K562 (cell line): ENCODE results near the gene GSDME. TPM values are rescaled to one million over a fixed set of nuclear protein-coding genes. Genes with fewer than 3 reads are reported as not detected.

ENCODE experiments used
- ATAC-seq: fragments of 200-7000 bp; cut with Tn5 transposase; 3 replicates; pipeline ENCODE4 v1.9.1; 2020; ENCODE audit warnings: moderate library complexity
- BruUV-seq: library from RNA; stranded (reverse); fragments of 400-500 nt; replicated peaks from 2 replicates; lab custom pipeline; 2021; lab: Mats Ljungman, UMichigan
- CTCF ChIA-PET: fragments of 300-600 bp; formaldehyde crosslinking; extraction: SDS; loops from one replicate; lab custom pipeline; 2021; ENCODE audit warnings: low intra/inter-chr PET ratio; lab: Yijun Ruan, JAX
- POLR2A ChIA-PET: fragments of 300-600, 350-650 bp; sonication (Branson Sonifier 250); formaldehyde crosslinking; extraction: SDS; loops from one replicate; lab custom pipeline; 2021; ENCODE audit warnings: antibody characterized with exemption, inconsistent platforms; lab: Yijun Ruan, JAX
- DNase-seq, 4 experiments: peaks; one replicate each; pipeline versions ENCODE4 v3.0.0 to v3.0.0-alpha.2; 2011 to 2018; ENCODE audit warnings: low spot score in 3 of 4, mixed read lengths in 3 of 4; ENCODE audit errors: extremely low read depth in 1 of 4
- FAIRE-seq: peaks from 2 replicates; lab custom pipeline; 2011; peaks lifted over from hg19 to GRCh38; lab: Jason Lieb, UNC
- H2AFZ ChIP-seq: 2 replicates; pipeline ENCODE4 v1.6.0; 2011; ENCODE audit warnings: low read depth, low read length, control low read depth, inconsistent platforms
- H3K27ac ChIP-seq: fragments of 200-600 bp; 3 replicates; pipeline ENCODE4 v1.8.0; 2011; ENCODE audit warnings: low read depth, mild to moderate bottlenecking, control low read depth, inconsistent platforms, low read length, moderate library complexity, mixed read lengths; ENCODE audit errors: extremely low read depth
- H3K27me3 ChIP-seq, 2 experiments: fragments of 300-600 bp in 1 of 2; 2 replicates in 1 of 2; 3 replicates in 1 of 2; pipeline versions ENCODE4 v1.6.0 to v1.8.0; 2011; ENCODE audit warnings: inconsistent platforms in 2 of 2, low read length in 2 of 2, mild to moderate bottlenecking in 1 of 2, mixed read lengths in 1 of 2, moderate library complexity in 1 of 2; ENCODE audit not compliant: control insufficient read depth in 2 of 2, insufficient read depth in 2 of 2
- H3K36me3 ChIP-seq: fragments of 300-600 bp; 3 replicates; pipeline ENCODE4 v1.8.0; 2011; ENCODE audit warnings: mild to moderate bottlenecking, low read length, inconsistent platforms; ENCODE audit not compliant: control insufficient read depth, insufficient read depth
- H3K4me1 ChIP-seq, 2 experiments: fragments of 200-600 bp in 1 of 2; replicated peaks in 1 of 2; 2 replicates in 1 of 2; 3 replicates in 1 of 2; pipeline versions ENCODE4 v1.5.1 to v1.8.0; 2011; ENCODE audit warnings: inconsistent platforms in 2 of 2, low read length in 2 of 2, mild to moderate bottlenecking in 1 of 2, mixed read lengths in 1 of 2, moderate library complexity in 1 of 2; ENCODE audit not compliant: control insufficient read depth in 2 of 2, insufficient read depth in 2 of 2
- H3K4me2 ChIP-seq: 2 replicates; pipeline ENCODE4 v1.6.1; 2011; ENCODE audit warnings: low read length, control low read depth, inconsistent platforms, mixed read lengths; ENCODE audit not compliant: insufficient read depth
- H3K4me3 ChIP-seq: fragments of 200-600 bp; sonication (generic), shearing (Covaris generic); 2 replicates; pipeline ENCODE4 v1.5.1; 2016; ENCODE audit warnings: control low read depth, inconsistent platforms
- H3K79me2 ChIP-seq: fragments of 200-600 bp; 3 replicates; pipeline ENCODE4 v1.8.0; 2011; ENCODE audit warnings: low read length, inconsistent platforms; ENCODE audit not compliant: control insufficient read depth, insufficient read depth
- H3K9ac ChIP-seq, 2 experiments: 2 replicates each; pipeline versions ENCODE4 v1.6.0 to v1.6.1; 2011; ENCODE audit warnings: low read depth in 2 of 2, low read length in 2 of 2, control low read depth in 1 of 2, inconsistent platforms in 1 of 2, mild to moderate bottlenecking in 1 of 2, mixed read lengths in 1 of 2; ENCODE audit not compliant: insufficient read depth in 1 of 2
- H3K9me1 ChIP-seq: one replicate; pipeline ENCODE4 v1.6.0; 2011; ENCODE audit warnings: inconsistent platforms, mild to moderate bottlenecking, low read length, moderate library complexity; ENCODE audit not compliant: control insufficient read depth, insufficient read depth
- H3K9me3 ChIP-seq: replicated peaks from 2 replicates; pipeline ENCODE4 v1.5.1; 2011; ENCODE audit warnings: low read depth, low read length, inconsistent platforms; ENCODE audit not compliant: control insufficient read depth, insufficient read depth
- H4K20me1 ChIP-seq: replicated peaks from 2 replicates; pipeline ENCODE4 v1.6.1; 2011; ENCODE audit warnings: low read length, inconsistent platforms, mixed read lengths; ENCODE audit not compliant: control insufficient read depth, insufficient read depth
- CBX3 ChIP-seq, 2 experiments: IDR thresholded peaks; 1 replicate in 1 of 2; 2 replicates in 1 of 2; pipeline ENCODE4 v1.6.1; 2012; ENCODE audit warnings: inconsistent platforms in 2 of 2, low read length in 2 of 2, borderline replicate concordance in 1 of 2, control low read depth in 1 of 2
- GABPA ChIP-seq: fragments of 200-800 bp; sonication (Bioruptor generic); conservative IDR thresholded peaks from 2 replicates; pipeline ENCODE4 v1.6.1; 2016; ENCODE audit warnings: low read depth, missing genetic modification characterization, missing compliant biosample characterization
- GTF2A2 ChIP-seq: IDR thresholded peaks from 2 replicates; pipeline ENCODE4 v1.6.1; 2016; ENCODE audit warnings: mild to moderate bottlenecking, missing genetic modification characterization, missing compliant biosample characterization
- HNRNPH1 ChIP-seq: fragments of 200-400 bp; formaldehyde crosslinking; optimal IDR thresholded peaks from 2 replicates; pipeline ENCODE3; 2017; ENCODE audit warnings: low read depth, mild to moderate bottlenecking, low read length, moderate library complexity
- ZNF124 ChIP-seq: sonication (generic); formaldehyde crosslinking; IDR thresholded peaks from 2 replicates; pipeline ENCODE4 v1.8.1; 2022; ENCODE audit warnings: missing genetic modification reagents
- WGBS: fragments of 100-300 bp; shearing (Covaris generic); methylation state at CpG from one replicate; pipeline ENCODE4 v1.1.6; 2016; ENCODE audit warnings: low coverage, mixed read lengths; ENCODE audit not compliant: insufficient coverage; ENCODE audit errors: missing lambda C conversion rate; 5-methylcytosine and 5-hydroxymethylcytosine counted together
- in situ Hi-C: fragments of 300-500 bp; cut with MboI; formaldehyde crosslinking; loops from 4 replicates; pipeline ENCODE4 v1.15.0; 2018; ENCODE audit warnings: inconsistent platforms, mixed read lengths
- intact Hi-C: fragments of 100-400 bp; cut with micrococcal nuclease; formaldehyde crosslinking; loops from 2 replicates; pipeline ENCODE4 v1.14.2; 2022
- polyA plus RNA-seq, 8 experiments: library from polyadenylated mRNA; depleted of rRNA in 4 of 8; stranded (reverse) in 5 of 8; unstranded in 3 of 8; fragments of >200 nt; fragmentation: Nextera tagmentation in 2 of 8; fragmentation: Illumina TruSeq in 1 of 8; extraction: Ambion mirVana in 2 of 8; extraction: Trizol in 1 of 8; gene quantifications; 2 replicates each; pipeline versions ENCODE4 v1.2.1 to v1.2.3, GENCODE V29; 2011 to 2014; ENCODE audit warnings: inconsistent platforms in 1 of 8, missing spikeins in 1 of 8
- total RNA-seq, 7 experiments: library from RNA; depleted of rRNA in 6 of 7; stranded (reverse); fragments of >200 nt in 6 of 7; fragmentation: Illumina TruSeq in 2 of 7; extraction: Trizol in 2 of 7; gene quantifications; 2 replicates each; pipeline versions ENCODE4 v1.2.1 to v1.2.3, GENCODE V29; 2011 to 2021; ENCODE audit warnings: low replicate concordance in 1 of 7
- TF ChIP-seq, protein P1 (sequence below), 2 experiments: IDR thresholded peaks; 2 replicates each; pipeline ENCODE4 v1.6.1; 2012; ENCODE audit warnings: improper control_type of control experiment in 2 of 2, low read depth in 2 of 2, low read length in 2 of 2, borderline replicate concordance in 1 of 2

GSDME gene
- total and polyA plus RNA-seq, 9 of the 15 experiments (the other 6 are each of a cell fraction or from before 2014, with no cell fraction given): 0.37 to 1.9 (median 0.62) TPM

DNA sequence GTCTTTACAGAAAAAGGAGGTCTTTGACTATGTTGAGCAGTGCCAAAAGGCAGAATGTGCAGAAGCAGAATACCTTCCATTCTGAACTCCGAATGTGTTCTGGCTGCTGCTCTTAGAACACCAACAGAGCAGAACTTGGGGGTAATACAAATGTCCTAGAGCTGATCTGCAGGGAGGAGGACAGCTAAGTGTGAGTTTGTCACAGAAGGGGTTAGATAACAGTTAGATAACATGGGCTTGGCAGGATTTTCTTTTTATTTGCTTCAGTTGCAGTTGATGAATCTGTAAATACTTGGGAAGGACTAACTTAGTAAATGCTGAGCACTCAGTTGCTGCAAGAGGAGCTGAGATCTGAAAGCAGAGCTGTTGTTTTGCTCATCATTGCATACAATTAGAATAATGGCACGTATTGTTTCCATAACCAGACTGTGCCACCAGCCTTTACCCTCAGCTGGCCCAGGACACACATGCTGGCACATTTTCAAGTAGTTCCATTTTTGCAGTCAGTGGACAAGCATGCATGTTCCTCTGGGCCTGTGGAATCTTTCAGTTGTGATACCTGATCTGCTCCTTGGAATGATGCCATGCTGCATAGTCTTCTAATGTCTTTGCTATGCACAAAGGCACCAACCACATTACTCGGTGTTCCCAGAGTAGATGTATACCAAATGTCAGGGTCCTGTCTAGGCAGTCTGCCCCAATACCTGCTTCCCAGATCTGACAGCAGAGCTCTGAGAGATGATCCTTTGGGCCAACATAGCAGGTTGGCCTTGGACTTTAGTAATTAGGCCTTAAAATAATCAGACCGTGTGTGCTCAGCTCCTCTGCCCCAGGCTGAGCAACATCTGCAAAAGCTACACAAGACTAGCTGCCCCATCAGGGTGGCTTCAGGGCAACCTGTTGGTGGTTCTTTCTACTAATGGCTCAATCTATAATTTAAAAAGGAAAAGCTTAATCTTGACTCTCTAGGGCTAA is 55.7 kb downstream of the GSDME start:
- H2AFZ ChIP-seq: no peak overlapping the region
- no peaks in the 10 kb centered on the region for H3K36me3 ChIP-seq
- no peaks in the 10 kb centered on the region for H3K27me3 ChIP-seq
- H3K27ac ChIP-seq: no peak overlapping the region
- in situ Hi-C loops: no loop called here
- H3K9me1 ChIP-seq: no peaks in the 10 kb centered on the region
- CTCF ChIA-PET: no interaction called here
- no peak for DNase-seq
- 63% methylated on average over 4 of the region's 4 CpGs for WGBS
- peaks cover 0 to 3% of the 10 kb centered on the region in 2 experiments; a peak in 1 of 5 replicates for H3K4me1 ChIP-seq
- no peak overlapping the region for H3K4me2 ChIP-seq
- no peak overlapping the region for H3K4me3 ChIP-seq
- H3K9me3 ChIP-seq: no peaks in the 10 kb centered on the region
- FAIRE-seq: no peak
- no peaks in the 10 kb centered on the region for H4K20me1 ChIP-seq
- ATAC-seq: no peak
- BruUV-seq: no TSS peak
- H3K79me2 ChIP-seq: no peaks in the 10 kb centered on the region
- H3K9ac ChIP-seq: no peak overlapping the region
- POLR2A ChIA-PET: interaction anchor here (0.7 to 2.8 kb wide), 2 partner anchors 9 to 119 kb away, joined by 4 to 8 read pairs; no protein-coding TSS in a partner anchor
- intact Hi-C loops: no loop called here
- no peak for TF ChIP-seq HNRNPH1
- TF ChIP-seq GABPA: no peak
- TF ChIP-seq GTF2A2: no peak
- TF ChIP-seq ZNF124 (CRISPR knock-in tag): no peak
- TF ChIP-seq, protein P1, sequence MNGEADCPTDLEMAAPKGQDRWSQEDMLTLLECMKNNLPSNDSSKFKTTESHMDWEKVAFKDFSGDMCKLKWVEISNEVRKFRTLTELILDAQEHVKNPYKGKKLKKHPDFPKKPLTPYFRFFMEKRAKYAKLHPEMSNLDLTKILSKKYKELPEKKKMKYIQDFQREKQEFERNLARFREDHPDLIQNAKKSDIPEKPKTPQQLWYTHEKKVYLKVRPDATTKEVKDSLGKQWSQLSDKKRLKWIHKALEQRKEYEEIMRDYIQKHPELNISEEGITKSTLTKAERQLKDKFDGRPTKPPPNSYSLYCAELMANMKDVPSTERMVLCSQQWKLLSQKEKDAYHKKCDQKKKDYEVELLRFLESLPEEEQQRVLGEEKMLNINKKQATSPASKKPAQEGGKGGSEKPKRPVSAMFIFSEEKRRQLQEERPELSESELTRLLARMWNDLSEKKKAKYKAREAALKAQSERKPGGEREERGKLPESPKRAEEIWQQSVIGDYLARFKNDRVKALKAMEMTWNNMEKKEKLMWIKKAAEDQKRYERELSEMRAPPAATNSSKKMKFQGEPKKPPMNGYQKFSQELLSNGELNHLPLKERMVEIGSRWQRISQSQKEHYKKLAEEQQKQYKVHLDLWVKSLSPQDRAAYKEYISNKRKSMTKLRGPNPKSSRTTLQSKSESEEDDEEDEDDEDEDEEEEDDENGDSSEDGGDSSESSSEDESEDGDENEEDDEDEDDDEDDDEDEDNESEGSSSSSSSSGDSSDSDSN (IDR thresholded peaks at IDR 0.05; ENCODE audit: borderline replicate concordance in 1 of 2, low read depth in 2 of 2, low read length in 2 of 2): no peak
- TF ChIP-seq CBX3 (IDR thresholded peaks at IDR 0.05; ENCODE audit: borderline replicate concordance in 1 of 2, low read length in 2 of 2): no peak
